Mesothelial cell of epicardium (in vitro differentiated cells): Measurements from ENCODE around the gene LAMC2. TPM values are rescaled to one million over a fixed set of nuclear protein-coding genes. Genes with fewer than 3 reads are reported as not detected.

ENCODE experiments used
- DNase-seq, 2 experiments: peaks; one replicate each; pipeline ENCODE4 v3.0.0; 2021; ENCODE audit warnings: low spot score in 2 of 2; ENCODE audit not compliant: unreplicated experiment in 2 of 2
- H3K27ac Mint-ChIP-seq: 2 replicates; pipeline ENCODE4 v1.8.0; 2021; ENCODE audit warnings: mixed read lengths
- H3K27me3 Mint-ChIP-seq: 2 replicates; pipeline ENCODE4 v1.8.0; 2021; ENCODE audit warnings: low read depth, mixed read lengths
- H3K36me3 Mint-ChIP-seq: 2 replicates; pipeline ENCODE4 v1.8.0; 2021; ENCODE audit warnings: mixed read lengths
- H3K4me1 Mint-ChIP-seq: 2 replicates; pipeline ENCODE4 v1.8.0; 2021; ENCODE audit warnings: mixed read lengths
- H3K4me3 Mint-ChIP-seq: 2 replicates; pipeline ENCODE4 v1.8.0; 2021; ENCODE audit warnings: mild to moderate bottlenecking, moderate library complexity, mixed read lengths
- H3K9me3 Mint-ChIP-seq: 2 replicates; pipeline ENCODE4 v1.8.0; 2021; ENCODE audit warnings: mixed read lengths
- CTCF ChIP-seq: fragments of 200-600 bp; sonication (generic); IDR thresholded peaks from one replicate; pipeline ENCODE4 v1.5.0; 2021; ENCODE audit warnings: antibody characterized with exemption; ENCODE audit not compliant: unreplicated experiment
- total RNA-seq: library from RNA; stranded (reverse); gene quantifications from 3 replicates; pipeline ENCODE4 v1.2.1, GENCODE V29; 2021

The LAMC2 gene
- total RNA-seq, 1 donor from 2014 or later: 10.4 TPM

GRCh38 chr1:183244466-183244865 lies 58.4 kb downstream of the LAMC2 start:
- Mint-ChIP-seq H3K4me3 (no peak overlapping the region), H3K27ac (no peak overlapping the region), H3K36me3 (no peaks in the 10 kb centered on the region), H3K27me3 (no peaks in the 10 kb centered on the region), H3K4me1 (no peaks in the 10 kb centered on the region), H3K9me3 (no peaks in the 10 kb centered on the region)
- DNase-seq: no peak
- no peak for TF ChIP-seq CTCF

DNA sequence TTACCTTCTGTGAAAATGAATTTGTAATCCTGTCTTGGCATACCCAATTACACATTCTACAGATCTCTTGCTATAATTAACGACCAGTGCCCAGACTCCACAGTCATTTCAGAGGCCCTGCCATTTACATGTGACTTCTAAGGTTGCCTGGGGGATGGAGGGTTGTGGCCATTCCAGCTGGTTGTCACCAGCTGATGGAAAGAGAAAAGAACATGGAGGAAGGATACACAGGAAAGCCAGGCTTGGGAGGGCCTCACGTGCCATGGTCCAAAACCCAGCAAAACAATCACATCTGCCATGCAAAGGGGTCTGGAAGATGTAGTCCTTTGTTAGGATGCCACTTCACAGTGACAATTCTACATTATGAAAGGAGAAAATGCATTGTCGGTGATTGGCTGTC lies 59.3 kb downstream of the LAMC2 start:
- Mint-ChIP-seq H3K27ac (no peak overlapping the region), H3K4me3 (no peak overlapping the region), H3K36me3 (peaks cover 2% of the 10 kb centered on the region), H3K9me3 (peaks cover 6% of the 10 kb centered on the region), H3K4me1 (no peaks in the 10 kb centered on the region), H3K27me3 (no peaks in the 10 kb centered on the region)
- TF ChIP-seq CTCF: no peak
- DNase-seq: no peak

DNA sequence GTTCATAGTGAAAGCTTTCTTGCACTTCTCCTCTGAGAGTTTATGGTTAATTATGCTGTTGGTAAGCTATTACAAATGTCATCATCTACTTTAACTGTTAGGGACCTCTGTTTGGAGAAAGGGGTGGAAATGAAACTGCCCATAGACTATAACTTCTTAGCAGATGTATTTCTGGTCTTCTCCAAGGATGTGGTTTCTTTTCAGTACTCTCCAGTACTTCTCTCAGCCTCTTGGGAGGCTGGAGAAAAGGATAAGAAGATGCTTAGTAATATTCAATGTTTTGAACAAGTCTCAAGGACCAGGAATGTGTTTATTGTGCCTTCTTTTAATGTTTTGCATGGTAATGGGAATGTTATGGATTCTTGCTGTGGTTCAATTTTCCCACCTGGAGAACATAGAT lies 60.4 kb downstream of the LAMC2 start:
- no peak for TF ChIP-seq CTCF
- Mint-ChIP-seq H3K4me1 (no peaks in the 10 kb centered on the region), H3K4me3 (no peak overlapping the region), H3K27me3 (no peaks in the 10 kb centered on the region), H3K9me3 (peaks cover 12% of the 10 kb centered on the region), H3K27ac (no peak overlapping the region), H3K36me3 (peaks cover 2% of the 10 kb centered on the region)
- DNase-seq: no peak

- H3K36me3 Mint-ChIP-seq: peaks cover 2% of the 10 kb centered on the region
- H3K27ac Mint-ChIP-seq: no peak overlapping the region
- no peaks in the 10 kb centered on the region for H3K27me3 Mint-ChIP-seq
- H3K4me1 Mint-ChIP-seq: no peaks in the 10 kb centered on the region
- H3K9me3 Mint-ChIP-seq: peaks cover 15% of the 10 kb centered on the region
- TF ChIP-seq CTCF: no peak
- no peak for DNase-seq
- no peak overlapping the region for H3K4me3 Mint-ChIP-seq
Observed at GRCh38 chr1:183247066-183247465, 61.0 kb downstream of the LAMC2 start.

GRCh38 chr1:183247484-183247883 lies 61.4 kb downstream of the LAMC2 start:
- TF ChIP-seq CTCF: no peak
- H3K4me1 Mint-ChIP-seq: no peaks in the 10 kb centered on the region
- H3K27ac Mint-ChIP-seq: no peak overlapping the region

DNA sequence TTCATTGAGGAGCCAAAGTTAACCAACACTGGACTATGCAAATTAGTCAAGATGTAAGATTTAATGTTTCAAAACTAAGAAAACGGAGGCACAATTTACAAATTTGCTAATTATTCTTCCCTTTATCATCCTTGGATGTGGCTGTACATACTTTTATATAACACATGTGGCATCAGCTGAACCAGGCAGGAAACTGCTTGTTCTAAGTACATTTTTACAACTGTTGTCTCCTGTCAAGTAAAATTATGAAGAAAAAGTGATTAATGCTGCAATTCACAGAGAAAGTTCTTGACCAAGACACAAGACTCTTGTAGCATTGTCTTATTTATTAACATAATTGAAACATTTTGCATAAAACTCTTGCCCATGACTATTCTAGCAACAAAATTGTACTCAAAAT lies 61.9 kb downstream of the LAMC2 start:
- peaks cover 2% of the 10 kb centered on the region for H3K36me3 Mint-ChIP-seq
- no peaks in the 10 kb centered on the region for H3K4me1 Mint-ChIP-seq
- peaks cover 15% of the 10 kb centered on the region for H3K9me3 Mint-ChIP-seq
- no peak overlapping the region for H3K4me3 Mint-ChIP-seq
- DNase-seq: no peak
- TF ChIP-seq CTCF: no peak
- no peaks in the 10 kb centered on the region for H3K27me3 Mint-ChIP-seq
- H3K27ac Mint-ChIP-seq: no peak overlapping the region

More at GRCh38 chr1:183247484-183247883, 61.4 kb downstream of the LAMC2 start:
- H3K36me3 Mint-ChIP-seq: peaks cover 2% of the 10 kb centered on the region
- no peak for DNase-seq
- no peaks in the 10 kb centered on the region for H3K27me3 Mint-ChIP-seq
- peaks cover 15% of the 10 kb centered on the region for H3K9me3 Mint-ChIP-seq
- no peak overlapping the region for H3K4me3 Mint-ChIP-seq
